HEK293 (cell line): Measurements from ENCODE around the gene ITPR3.

ENCODE experiments used
- HOXD13 ChIP-seq: sonication (generic); formaldehyde crosslinking; IDR thresholded peaks from 2 replicates; pipeline ENCODE4 v1.8.0; 2022; ENCODE audit warnings: missing genetic modification reagents, borderline replicate concordance
- IKZF3 ChIP-seq: fragments of 450-650 bp; IDR thresholded peaks from 2 replicates; pipeline ENCODE4 v1.5.0; 2018; ENCODE audit warnings: missing biosample characterization, mild to moderate bottlenecking, missing genetic modification characterization, moderate library complexity
- KLF1 ChIP-seq: fragments of 450-650 bp; formaldehyde crosslinking; IDR thresholded peaks from 2 replicates; pipeline ENCODE4 v1.5.1; 2016; ENCODE audit warnings: missing biosample characterization, missing genetic modification characterization
- MZF1 ChIP-seq: fragments of 450-650 bp; formaldehyde crosslinking; IDR thresholded peaks from 2 replicates; pipeline ENCODE4 v1.5.1; 2017; ENCODE audit warnings: missing biosample characterization, missing genetic modification characterization, borderline replicate concordance
- YY2 ChIP-seq: fragments of 450-650 bp; formaldehyde crosslinking; IDR thresholded peaks from 2 replicates; pipeline ENCODE4 v1.5.1; 2016; ENCODE audit warnings: missing biosample characterization, missing genetic modification characterization
- ZBTB1 ChIP-seq: fragments of 450-650 bp; formaldehyde crosslinking; IDR thresholded peaks from 2 replicates; pipeline ENCODE4 v1.5.1; 2016; ENCODE audit warnings: missing biosample characterization, missing genetic modification characterization
- ZFP3 ChIP-seq: fragments of 450-650 bp; formaldehyde crosslinking; IDR thresholded peaks from 2 replicates; pipeline ENCODE4 v1.5.1; 2016; ENCODE audit warnings: low read depth, missing biosample characterization, missing genetic modification characterization
- ZNF248 ChIP-seq: fragments of 450-650 bp; formaldehyde crosslinking; IDR thresholded peaks from 2 replicates; pipeline ENCODE4 v1.5.1; 2017; ENCODE audit warnings: missing biosample characterization, missing genetic modification characterization
- ZNF266 ChIP-seq: fragments of 450-650 bp; formaldehyde crosslinking; IDR thresholded peaks from 2 replicates; pipeline ENCODE4 v1.5.1; 2016; ENCODE audit warnings: missing biosample characterization, missing genetic modification characterization, low read depth
- ZNF292 ChIP-seq: fragments of 450-650 bp; formaldehyde crosslinking; IDR thresholded peaks from 2 replicates; pipeline ENCODE4 v1.5.1; 2016; ENCODE audit warnings: low read depth, missing biosample characterization, missing genetic modification characterization, borderline replicate concordance
- ZNF311 ChIP-seq: fragments of 450-650 bp; formaldehyde crosslinking; IDR thresholded peaks from 2 replicates; pipeline ENCODE4 v1.5.1; 2017; ENCODE audit warnings: missing biosample characterization, missing genetic modification characterization, borderline replicate concordance
- ZNF366 ChIP-seq: fragments of 450-650 bp; formaldehyde crosslinking; conservative IDR thresholded peaks from 2 replicates; pipeline ENCODE4 v1.5.1; 2016; ENCODE audit warnings: missing biosample characterization, missing genetic modification characterization
- ZNF404 ChIP-seq: fragments of 450-650 bp; formaldehyde crosslinking; IDR thresholded peaks from 2 replicates; pipeline ENCODE4 v1.5.1; 2017; ENCODE audit warnings: missing biosample characterization, missing genetic modification characterization
- ZNF48 ChIP-seq: fragments of 450-650 bp; formaldehyde crosslinking; IDR thresholded peaks from 2 replicates; pipeline ENCODE4 v1.5.1; 2016; ENCODE audit warnings: missing biosample characterization, missing genetic modification characterization
- ZNF560 ChIP-seq: fragments of 450-650 bp; formaldehyde crosslinking; IDR thresholded peaks from 2 replicates; pipeline ENCODE4 v1.5.1; 2017; ENCODE audit warnings: missing biosample characterization, missing genetic modification characterization, borderline replicate concordance
- ZNF621 ChIP-seq: fragments of 450-650 bp; formaldehyde crosslinking; IDR thresholded peaks from 2 replicates; pipeline ENCODE4 v1.5.1; 2017; ENCODE audit warnings: missing biosample characterization, missing genetic modification characterization
- ZNF654 ChIP-seq: fragments of 450-650 bp; formaldehyde crosslinking; IDR thresholded peaks from 2 replicates; pipeline ENCODE4 v1.5.1; 2016; ENCODE audit warnings: low read depth, missing biosample characterization, missing genetic modification characterization
- ZNF660 ChIP-seq: fragments of 450-650 bp; IDR thresholded peaks from 2 replicates; pipeline ENCODE4 v1.5.1; 2018; ENCODE audit warnings: missing biosample characterization, mild to moderate bottlenecking, missing genetic modification characterization
- ZSCAN16 ChIP-seq: fragments of 450-650 bp; formaldehyde crosslinking; IDR thresholded peaks from 2 replicates; pipeline ENCODE4 v1.5.1; 2016; ENCODE audit warnings: missing biosample characterization, missing genetic modification characterization
- TF ChIP-seq, protein P1 (sequence below): IDR thresholded peaks from 2 replicates; pipeline ENCODE4 v1.6.1; 2011; ENCODE audit warnings: mild to moderate bottlenecking, low read depth, low read length, borderline replicate concordance
- TF ChIP-seq, protein P2 (sequence below): fragments of 450-650 bp; formaldehyde crosslinking; IDR thresholded peaks from 2 replicates; pipeline ENCODE4 v1.5.1; 2016; ENCODE audit warnings: missing biosample characterization, missing genetic modification characterization, low read depth
- TF ChIP-seq, protein P3 (sequence below): fragments of 450-650 bp; formaldehyde crosslinking; IDR thresholded peaks from 2 replicates; pipeline ENCODE4 v1.5.1; 2016; ENCODE audit warnings: missing biosample characterization, missing genetic modification characterization
- TF ChIP-seq, protein P4 (sequence below): fragments of 450-650 bp; formaldehyde crosslinking; IDR thresholded peaks from 2 replicates; pipeline ENCODE4 v1.5.1; 2016; ENCODE audit warnings: missing biosample characterization, missing genetic modification characterization
- TF ChIP-seq, protein P5 (sequence below): fragments of 450-650 bp; formaldehyde crosslinking; IDR thresholded peaks from 2 replicates; pipeline ENCODE4 v1.5.1; 2016; ENCODE audit warnings: missing biosample characterization, missing genetic modification characterization, borderline replicate concordance
- TF ChIP-seq, protein P6 (sequence below): fragments of 450-650 bp; formaldehyde crosslinking; IDR thresholded peaks from 2 replicates; pipeline ENCODE4 v1.5.1; 2016; ENCODE audit warnings: missing biosample characterization, missing genetic modification characterization

Gene ITPR3

DNA sequence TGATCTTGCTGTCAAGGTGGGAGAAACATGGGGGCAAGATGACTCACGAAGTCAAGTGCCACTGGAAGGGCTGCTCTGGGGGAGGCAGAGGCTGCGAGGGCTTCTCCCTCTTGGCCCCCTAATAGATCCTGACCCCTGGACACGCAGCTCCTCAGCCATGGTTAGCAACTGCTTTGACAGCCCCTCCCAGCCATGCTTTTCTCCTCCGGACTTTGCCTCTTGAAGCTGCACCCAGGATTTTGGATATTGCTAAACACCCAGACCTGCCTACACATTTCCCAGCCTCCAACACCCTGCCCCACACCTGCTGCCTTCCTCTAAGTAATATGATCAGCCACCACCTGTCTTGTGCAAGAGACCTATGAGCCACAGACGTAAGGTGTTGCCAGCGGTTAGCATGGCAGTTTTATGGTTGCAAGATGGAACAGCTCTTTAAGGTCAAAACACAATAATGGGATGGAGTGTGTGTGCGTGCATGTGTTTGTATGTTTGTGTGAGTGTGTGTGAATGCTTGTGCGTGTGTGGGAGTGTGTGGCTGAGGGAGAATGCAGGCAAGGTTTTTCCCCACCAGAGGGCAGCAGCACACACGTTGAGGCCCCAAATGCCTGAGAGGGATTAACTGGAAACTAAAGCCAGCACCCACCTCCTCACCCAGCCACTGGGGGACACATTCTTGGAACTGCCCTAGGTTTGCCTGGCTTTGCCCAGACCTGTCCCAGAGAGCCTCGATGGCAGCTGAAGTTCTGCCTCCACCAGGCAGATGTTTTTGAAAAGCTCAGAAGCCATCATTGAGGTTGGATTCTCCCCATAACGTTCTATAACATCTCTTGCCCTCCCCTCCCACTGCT is 123.1 kb downstream of the ITPR3 start (continued):
- 0 out of 2 replicates have a peak, but pooled peaks have one; percentile 58 for TF ChIP-seq MZF1
- TF ChIP-seq ZNF266 (tag by site-specific recombination): no peak
- TF ChIP-seq YY2 (tag by site-specific recombination): peak; percentile 81
- TF ChIP-seq ZBTB1: no peak
- no peak for TF ChIP-seq IKZF3 (tag by site-specific recombination)
- TF ChIP-seq ZNF48 (tag by site-specific recombination): no peak
- no peak for TF ChIP-seq ZNF311 (tag by site-specific recombination)
- TF ChIP-seq ZNF292 (tag by site-specific recombination): no peak
- TF ChIP-seq, protein P1, sequence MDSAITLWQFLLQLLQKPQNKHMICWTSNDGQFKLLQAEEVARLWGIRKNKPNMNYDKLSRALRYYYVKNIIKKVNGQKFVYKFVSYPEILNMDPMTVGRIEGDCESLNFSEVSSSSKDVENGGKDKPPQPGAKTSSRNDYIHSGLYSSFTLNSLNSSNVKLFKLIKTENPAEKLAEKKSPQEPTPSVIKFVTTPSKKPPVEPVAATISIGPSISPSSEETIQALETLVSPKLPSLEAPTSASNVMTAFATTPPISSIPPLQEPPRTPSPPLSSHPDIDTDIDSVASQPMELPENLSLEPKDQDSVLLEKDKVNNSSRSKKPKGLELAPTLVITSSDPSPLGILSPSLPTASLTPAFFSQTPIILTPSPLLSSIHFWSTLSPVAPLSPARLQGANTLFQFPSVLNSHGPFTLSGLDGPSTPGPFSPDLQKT: no peak
- no peak for TF ChIP-seq ZNF404 (tag by site-specific recombination)
- peak; percentile 43; the same call in 1 of the 2 replicates for TF ChIP-seq ZNF660 (tag by site-specific recombination)
- no peak; the same call in 1 of the 2 replicates for TF ChIP-seq KLF1 (tag by site-specific recombination)
- TF ChIP-seq, protein P2, sequence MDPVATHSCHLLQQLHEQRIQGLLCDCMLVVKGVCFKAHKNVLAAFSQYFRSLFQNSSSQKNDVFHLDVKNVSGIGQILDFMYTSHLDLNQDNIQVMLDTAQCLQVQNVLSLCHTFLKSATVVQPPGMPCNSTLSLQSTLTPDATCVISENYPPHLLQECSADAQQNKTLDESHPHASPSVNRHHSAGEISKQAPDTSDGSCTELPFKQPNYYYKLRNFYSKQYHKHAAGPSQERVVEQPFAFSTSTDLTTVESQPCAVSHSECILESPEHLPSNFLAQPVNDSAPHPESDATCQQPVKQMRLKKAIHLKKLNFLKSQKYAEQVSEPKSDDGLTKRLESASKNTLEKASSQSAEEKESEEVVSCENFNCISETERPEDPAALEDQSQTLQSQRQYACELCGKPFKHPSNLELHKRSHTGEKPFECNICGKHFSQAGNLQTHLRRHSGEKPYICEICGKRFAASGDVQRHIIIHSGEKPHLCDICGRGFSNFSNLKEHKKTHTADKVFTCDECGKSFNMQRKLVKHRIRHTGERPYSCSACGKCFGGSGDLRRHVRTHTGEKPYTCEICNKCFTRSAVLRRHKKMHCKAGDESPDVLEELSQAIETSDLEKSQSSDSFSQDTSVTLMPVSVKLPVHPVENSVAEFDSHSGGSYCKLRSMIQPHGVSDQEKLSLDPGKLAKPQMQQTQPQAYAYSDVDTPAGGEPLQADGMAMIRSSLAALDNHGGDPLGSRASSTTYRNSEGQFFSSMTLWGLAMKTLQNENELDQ: no peak
- TF ChIP-seq, protein P3, sequence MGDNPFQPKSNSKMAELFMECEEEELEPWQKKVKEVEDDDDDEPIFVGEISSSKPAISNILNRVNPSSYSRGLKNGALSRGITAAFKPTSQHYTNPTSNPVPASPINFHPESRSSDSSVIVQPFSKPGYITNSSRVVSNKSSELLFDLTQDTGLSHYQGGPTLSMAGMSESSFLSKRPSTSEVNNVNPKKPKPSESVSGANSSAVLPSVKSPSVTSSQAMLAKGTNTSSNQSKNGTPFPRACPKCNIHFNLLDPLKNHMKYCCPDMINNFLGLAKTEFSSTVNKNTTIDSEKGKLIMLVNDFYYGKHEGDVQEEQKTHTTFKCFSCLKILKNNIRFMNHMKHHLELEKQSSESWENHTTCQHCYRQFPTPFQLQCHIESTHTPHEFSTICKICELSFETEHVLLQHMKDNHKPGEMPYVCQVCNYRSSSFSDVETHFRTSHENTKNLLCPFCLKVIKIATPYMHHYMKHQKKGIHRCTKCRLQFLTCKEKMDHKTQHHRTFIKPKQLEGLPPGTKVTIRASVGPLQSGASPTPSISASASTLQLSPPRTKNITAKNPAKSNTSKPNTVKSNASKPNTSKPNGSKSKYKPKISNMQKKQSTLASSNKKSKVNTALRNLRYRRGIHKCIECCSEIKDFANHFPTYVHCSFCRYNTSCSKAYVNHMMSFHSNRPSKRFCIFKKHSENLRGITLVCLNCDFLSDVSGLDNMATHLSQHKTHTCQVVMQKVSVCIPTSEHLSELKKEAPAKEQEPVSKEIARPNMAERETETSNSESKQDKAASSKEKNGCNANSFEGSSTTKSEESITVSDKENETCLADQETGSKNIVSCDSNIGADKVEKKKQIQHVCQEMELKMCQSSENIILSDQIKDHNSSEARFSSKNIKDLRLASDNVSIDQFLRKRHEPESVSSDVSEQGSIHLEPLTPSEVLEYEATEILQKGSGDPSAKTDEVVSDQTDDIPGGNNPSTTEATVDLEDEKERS (tag by site-specific recombination): no peak
- TF ChIP-seq, protein P4, sequence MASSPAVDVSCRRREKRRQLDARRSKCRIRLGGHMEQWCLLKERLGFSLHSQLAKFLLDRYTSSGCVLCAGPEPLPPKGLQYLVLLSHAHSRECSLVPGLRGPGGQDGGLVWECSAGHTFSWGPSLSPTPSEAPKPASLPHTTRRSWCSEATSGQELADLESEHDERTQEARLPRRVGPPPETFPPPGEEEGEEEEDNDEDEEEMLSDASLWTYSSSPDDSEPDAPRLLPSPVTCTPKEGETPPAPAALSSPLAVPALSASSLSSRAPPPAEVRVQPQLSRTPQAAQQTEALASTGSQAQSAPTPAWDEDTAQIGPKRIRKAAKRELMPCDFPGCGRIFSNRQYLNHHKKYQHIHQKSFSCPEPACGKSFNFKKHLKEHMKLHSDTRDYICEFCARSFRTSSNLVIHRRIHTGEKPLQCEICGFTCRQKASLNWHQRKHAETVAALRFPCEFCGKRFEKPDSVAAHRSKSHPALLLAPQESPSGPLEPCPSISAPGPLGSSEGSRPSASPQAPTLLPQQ (tag by site-specific recombination): peak; percentile 60
- TF ChIP-seq ZNF248 (tag by site-specific recombination): no peak
- TF ChIP-seq ZNF366 (tag by site-specific recombination): 0 out of 2 replicates have a peak, but pooled peaks have one; percentile 19
- TF ChIP-seq ZFP3: no peak
- no peak for TF ChIP-seq ZNF621 (tag by site-specific recombination)
- no peak for TF ChIP-seq ZNF560 (tag by site-specific recombination)
- TF ChIP-seq, protein P5, sequence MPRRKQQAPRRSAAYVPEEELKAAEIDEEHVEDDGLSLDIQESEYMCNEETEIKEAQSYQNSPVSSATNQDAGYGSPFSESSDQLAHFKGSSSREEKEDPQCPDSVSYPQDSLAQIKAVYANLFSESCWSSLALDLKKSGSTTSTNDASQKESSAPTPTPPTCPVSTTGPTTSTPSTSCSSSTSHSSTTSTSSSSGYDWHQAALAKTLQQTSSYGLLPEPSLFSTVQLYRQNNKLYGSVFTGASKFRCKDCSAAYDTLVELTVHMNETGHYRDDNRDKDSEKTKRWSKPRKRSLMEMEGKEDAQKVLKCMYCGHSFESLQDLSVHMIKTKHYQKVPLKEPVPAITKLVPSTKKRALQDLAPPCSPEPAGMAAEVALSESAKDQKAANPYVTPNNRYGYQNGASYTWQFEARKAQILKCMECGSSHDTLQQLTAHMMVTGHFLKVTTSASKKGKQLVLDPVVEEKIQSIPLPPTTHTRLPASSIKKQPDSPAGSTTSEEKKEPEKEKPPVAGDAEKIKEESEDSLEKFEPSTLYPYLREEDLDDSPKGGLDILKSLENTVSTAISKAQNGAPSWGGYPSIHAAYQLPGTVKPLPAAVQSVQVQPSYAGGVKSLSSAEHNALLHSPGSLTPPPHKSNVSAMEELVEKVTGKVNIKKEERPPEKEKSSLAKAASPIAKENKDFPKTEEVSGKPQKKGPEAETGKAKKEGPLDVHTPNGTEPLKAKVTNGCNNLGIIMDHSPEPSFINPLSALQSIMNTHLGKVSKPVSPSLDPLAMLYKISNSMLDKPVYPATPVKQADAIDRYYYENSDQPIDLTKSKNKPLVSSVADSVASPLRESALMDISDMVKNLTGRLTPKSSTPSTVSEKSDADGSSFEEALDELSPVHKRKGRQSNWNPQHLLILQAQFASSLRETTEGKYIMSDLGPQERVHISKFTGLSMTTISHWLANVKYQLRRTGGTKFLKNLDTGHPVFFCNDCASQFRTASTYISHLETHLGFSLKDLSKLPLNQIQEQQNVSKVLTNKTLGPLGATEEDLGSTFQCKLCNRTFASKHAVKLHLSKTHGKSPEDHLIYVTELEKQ: no peak
- TF ChIP-seq, protein P6, sequence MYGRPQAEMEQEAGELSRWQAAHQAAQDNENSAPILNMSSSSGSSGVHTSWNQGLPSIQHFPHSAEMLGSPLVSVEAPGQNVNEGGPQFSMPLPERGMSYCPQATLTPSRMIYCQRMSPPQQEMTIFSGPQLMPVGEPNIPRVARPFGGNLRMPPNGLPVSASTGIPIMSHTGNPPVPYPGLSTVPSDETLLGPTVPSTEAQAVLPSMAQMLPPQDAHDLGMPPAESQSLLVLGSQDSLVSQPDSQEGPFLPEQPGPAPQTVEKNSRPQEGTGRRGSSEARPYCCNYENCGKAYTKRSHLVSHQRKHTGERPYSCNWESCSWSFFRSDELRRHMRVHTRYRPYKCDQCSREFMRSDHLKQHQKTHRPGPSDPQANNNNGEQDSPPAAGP: peak; percentile 60; the same call in 1 of the 2 replicates
- no peak; the same call in 1 of the 2 replicates for TF ChIP-seq HOXD13 (CRISPR knock-in tag)
- TF ChIP-seq ZSCAN16 (tag by site-specific recombination): no peak
- peak; percentile 94 for TF ChIP-seq ZNF654 (tag by site-specific recombination)
